Activated CD8-positive, alpha-beta memory T cell treated with anti-CD3 and anti-CD28 coated beads for 36 hours (primary cell): ENCODE results near the gene SNX9. TPM values are rescaled to one million over a fixed set of nuclear protein-coding genes. Genes with fewer than 3 reads are reported as not detected.
"Not testable (repeated sequence)": the region's sequence is repeated elsewhere in the genome, so short reads cannot be mapped to it uniquely, and the experiment has no call there.

Experiments used
- CTCF ChIA-PET: fragments of 350-600 bp; sonication (Branson Sonifier 250); formaldehyde crosslinking; loops from one replicate; lab custom pipeline; 2021; ENCODE audit warnings: antibody characterized with exemption; lab: Charles Lee
- POLR2A ChIA-PET: fragments of 350-600 bp; sonication (Branson Sonifier 250); formaldehyde crosslinking; loops from one replicate; lab custom pipeline; 2021; ENCODE audit warnings: antibody characterized with exemption; lab: Charles Lee
- total RNA-seq, 2 experiments: library from RNA; stranded (reverse); gene quantifications; one replicate each; pipeline ENCODE4 v1.2.3, GENCODE V29; 2021

Gene SNX9
- total RNA-seq = 10 to 100 TPM; 72.2 to 76.4 TPM

- POLR2A ChIA-PET = interaction anchor here (1.0 to 1.2 kb wide), 2 partner anchors 22 to 63 kb away, joined by 3 to 9 read pairs; no protein-coding TSS in a partner anchor
Observed at GRCh38 chr6:157823001-157823527, at the start of gene SNX9. Gene SNX9 (plus strand): TSS chr6:157823246. CDS start chr6:157823435, 189 bp downstream.

GRCh38 chr6:157773248-157773773 is 49.7 kb upstream of the SNX9 start:
- POLR2A ChIA-PET = no interaction called here

More at GRCh38 chr6:157823001-157823527, at the start of gene SNX9:
- CTCF ChIA-PET = no interaction called here

GRCh38 chr6:157774153-157775135 is 48.6 kb upstream of the SNX9 start:
- POLR2A ChIA-PET = no interaction called here
- CTCF ChIA-PET = no interaction called here

More at GRCh38 chr6:157773248-157773773, 49.7 kb upstream of the SNX9 start:
- CTCF ChIA-PET = no interaction called here

GRCh38 chr6:157775376-157775775 is 47.7 kb upstream of the SNX9 start:
- CTCF ChIA-PET = no interaction called here

GRCh38 chr6:157777344-157777743 is 45.7 kb upstream of the SNX9 start:
- CTCF ChIA-PET = no interaction called here
- POLR2A ChIA-PET = no interaction called here

More at GRCh38 chr6:157775376-157775775, 47.7 kb upstream of the SNX9 start:
- POLR2A ChIA-PET = no interaction called here

- ChIA-PET CTCF (no interaction called here), POLR2A (no interaction called here)
Observed at GRCh38 chr6:157778719-157779118, 44.3 kb upstream of the SNX9 start.

- CTCF ChIA-PET = no interaction called here
Observed at GRCh38 chr6:157779705-157780604, 43.1 kb upstream of the SNX9 start.

GRCh38 chr6:157785636-157786035 is 37.4 kb upstream of the SNX9 start:
- ChIA-PET POLR2A (no interaction called here), CTCF (no interaction called here)

More at GRCh38 chr6:157779705-157780604, 43.1 kb upstream of the SNX9 start:
- POLR2A ChIA-PET = no interaction called here

- CTCF ChIA-PET = no interaction called here
- POLR2A ChIA-PET = no interaction called here
Observed at GRCh38 chr6:157786221-157786620, 36.8 kb upstream of the SNX9 start.

GRCh38 chr6:157787080-157787479 is 36.0 kb upstream of the SNX9 start:
- CTCF ChIA-PET = no interaction called here

GRCh38 chr6:157788180-157788579 is 34.9 kb upstream of the SNX9 start:
- ChIA-PET CTCF (interaction anchor here (0.6 kb wide), 1 partner anchor 29 kb away, joined by 3 read pairs; no protein-coding TSS in a partner anchor), POLR2A (no interaction called here)

More at GRCh38 chr6:157787080-157787479, 36.0 kb upstream of the SNX9 start:
- POLR2A ChIA-PET = no interaction called here

- ChIA-PET POLR2A (no interaction called here), CTCF (no interaction called here)
Observed at GRCh38 chr6:157789297-157789696, 33.7 kb upstream of the SNX9 start.

- CTCF ChIA-PET = no interaction called here
Observed at GRCh38 chr6:157789861-157790260, 33.2 kb upstream of the SNX9 start.

GRCh38 chr6:157790548-157791160 is 32.4 kb upstream of the SNX9 start:
- ChIA-PET CTCF (interaction anchor here (0.7 kb wide), 1 partner anchor 86 kb away, joined by 3 read pairs; no protein-coding TSS in a partner anchor), POLR2A (no interaction called here)

More at GRCh38 chr6:157789861-157790260, 33.2 kb upstream of the SNX9 start:
- POLR2A ChIA-PET = no interaction called here

- POLR2A ChIA-PET = no interaction called here
- CTCF ChIA-PET = no interaction called here
Observed at GRCh38 chr6:157791450-157791849, 31.6 kb upstream of the SNX9 start.

GRCh38 chr6:157792671-157793070 is 30.4 kb upstream of the SNX9 start:
- CTCF ChIA-PET = interaction anchor here (0.8 to 1.1 kb wide), 3 partner anchors 8 to 56 kb away, joined by 3 to 4 read pairs (median 3); no protein-coding TSS in a partner anchor
- POLR2A ChIA-PET = no interaction called here

- POLR2A ChIA-PET = not testable (repeated sequence)
- CTCF ChIA-PET = interaction anchor here (1.1 kb wide), 1 partner anchor 58 kb away, joined by 3 read pairs; no protein-coding TSS in a partner anchor
Observed at GRCh38 chr6:157794012-157794411, 29.0 kb upstream of the SNX9 start.

- ChIA-PET POLR2A (no interaction called here), CTCF (no interaction called here)
Observed at GRCh38 chr6:157795841-157796240, 27.2 kb upstream of the SNX9 start.
